Measurements from ENCODE around the gene NSUN2.

The NSUN2 gene

DNA sequence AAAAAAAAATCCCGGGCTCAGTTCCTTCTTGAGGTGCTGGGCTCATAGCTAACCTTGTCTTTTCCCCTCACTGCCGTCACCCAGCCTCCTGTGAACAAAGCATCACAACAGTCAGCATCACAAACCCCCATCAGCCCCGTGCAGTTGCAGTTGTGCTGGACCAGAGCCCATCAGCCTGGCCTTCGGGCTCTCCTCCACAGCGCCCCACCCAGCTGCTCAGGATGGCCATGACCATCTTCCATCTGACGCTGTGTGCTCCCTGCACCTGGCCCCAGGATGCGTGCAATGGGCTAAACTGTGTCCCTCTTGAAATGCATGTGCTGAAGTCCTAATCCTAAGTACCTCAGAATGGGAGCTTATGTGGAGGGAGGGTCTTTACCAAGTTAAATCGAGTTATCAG is 48.1 kb downstream of the NSUN2 start:
- H3K4me3 ChIP-seq (ENCODE audit: low read depth, low read length) = no peak overlapping the region
- DNase-seq (ENCODE audit: low read depth, low spot score) = no peak
- TF ChIP-seq, protein P1, sequence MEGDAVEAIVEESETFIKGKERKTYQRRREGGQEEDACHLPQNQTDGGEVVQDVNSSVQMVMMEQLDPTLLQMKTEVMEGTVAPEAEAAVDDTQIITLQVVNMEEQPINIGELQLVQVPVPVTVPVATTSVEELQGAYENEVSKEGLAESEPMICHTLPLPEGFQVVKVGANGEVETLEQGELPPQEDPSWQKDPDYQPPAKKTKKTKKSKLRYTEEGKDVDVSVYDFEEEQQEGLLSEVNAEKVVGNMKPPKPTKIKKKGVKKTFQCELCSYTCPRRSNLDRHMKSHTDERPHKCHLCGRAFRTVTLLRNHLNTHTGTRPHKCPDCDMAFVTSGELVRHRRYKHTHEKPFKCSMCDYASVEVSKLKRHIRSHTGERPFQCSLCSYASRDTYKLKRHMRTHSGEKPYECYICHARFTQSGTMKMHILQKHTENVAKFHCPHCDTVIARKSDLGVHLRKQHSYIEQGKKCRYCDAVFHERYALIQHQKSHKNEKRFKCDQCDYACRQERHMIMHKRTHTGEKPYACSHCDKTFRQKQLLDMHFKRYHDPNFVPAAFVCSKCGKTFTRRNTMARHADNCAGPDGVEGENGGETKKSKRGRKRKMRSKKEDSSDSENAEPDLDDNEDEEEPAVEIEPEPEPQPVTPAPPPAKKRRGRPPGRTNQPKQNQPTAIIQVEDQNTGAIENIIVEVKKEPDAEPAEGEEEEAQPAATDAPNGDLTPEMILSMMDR (IDR thresholded peaks at IDR 0.05; ENCODE audit: low read depth, low read length) = no peak
- in situ Hi-C loops (cut with HindIII; ENCODE audit: low sequenced_read_pairs) = no loop called here

DNA sequence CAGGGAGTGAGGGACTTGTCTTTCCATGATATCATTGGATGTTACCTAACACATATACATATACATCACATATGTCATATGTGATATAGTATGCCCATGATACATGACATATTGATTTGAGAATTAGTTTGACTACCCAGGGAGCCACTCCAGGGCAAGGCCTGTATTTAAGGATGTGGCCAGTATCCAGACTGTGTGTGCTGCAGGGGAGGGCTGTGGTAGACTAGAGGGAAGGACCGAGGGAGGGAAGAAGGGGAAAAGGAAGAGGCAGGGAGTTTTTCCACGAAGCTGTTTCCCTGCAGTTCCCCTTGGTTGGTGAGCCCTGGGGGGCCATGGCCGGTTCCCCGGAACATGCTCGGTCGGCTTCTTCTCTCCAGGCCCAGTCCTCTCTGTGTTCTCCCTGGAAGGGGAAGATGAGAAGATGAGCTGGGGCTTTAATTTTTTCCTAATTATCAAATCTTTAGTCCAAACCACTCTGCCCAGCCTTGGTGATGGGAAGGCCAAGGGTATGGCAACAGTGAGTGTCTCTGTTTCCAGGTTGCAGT is 48.7 kb downstream of the NSUN2 start:
- in situ Hi-C loops (cut with HindIII; ENCODE audit: low sequenced_read_pairs) = no loop called here
- no peak overlapping the region for H3K4me3 ChIP-seq (ENCODE audit: low read depth, low read length)
- DNase-seq (ENCODE audit: low read depth, low spot score) = no peak
- TF ChIP-seq, protein P1 (IDR thresholded peaks at IDR 0.05; ENCODE audit: low read depth, low read length) = no peak

DNA sequence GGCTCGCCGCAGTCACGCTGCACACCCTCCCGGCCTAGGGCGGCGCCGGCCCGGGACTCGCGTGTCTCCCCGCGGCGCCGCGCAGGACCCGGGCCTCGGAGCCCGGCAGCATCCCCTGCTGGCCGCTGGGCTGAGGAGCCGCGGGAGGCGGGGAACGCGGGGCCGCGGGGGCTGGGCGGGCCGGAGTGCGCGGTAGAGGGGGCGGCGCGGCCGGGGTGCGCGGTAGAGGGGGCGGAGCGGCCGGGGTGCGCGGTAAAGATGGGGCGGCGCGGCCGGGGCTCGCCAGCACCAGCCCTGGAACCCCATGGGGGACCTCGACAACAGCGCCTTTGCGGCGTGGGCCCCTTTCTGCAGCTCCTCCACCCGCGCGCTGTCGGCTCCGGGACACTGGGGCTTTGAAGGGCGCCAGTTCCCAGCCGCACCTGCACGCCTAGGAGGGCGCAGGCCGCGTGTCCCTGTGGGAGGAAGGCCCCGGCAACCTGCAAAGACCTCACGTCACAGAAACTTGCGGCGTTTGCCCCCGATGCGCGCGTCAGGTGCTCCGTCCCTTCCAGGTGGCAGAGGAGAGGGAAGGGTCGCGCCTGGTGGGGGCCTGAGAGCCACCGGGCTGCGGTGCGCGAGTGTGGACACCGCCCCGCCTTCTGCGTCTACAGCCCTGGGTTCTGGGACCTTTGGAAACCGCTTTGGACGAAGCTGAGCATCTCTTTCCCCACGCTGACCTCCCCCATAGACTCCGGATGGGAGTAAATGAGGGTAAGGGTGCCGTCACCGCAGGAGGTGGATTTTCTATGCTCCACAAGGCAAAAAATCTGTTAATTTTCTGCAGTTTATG is 49.6 kb downstream of the NSUN2 start:
- DNase-seq (ENCODE audit: low read depth, low spot score) = no peak
- in situ Hi-C loops (cut with HindIII; ENCODE audit: low sequenced_read_pairs) = no loop called here
- H3K4me3 ChIP-seq (ENCODE audit: low read depth, low read length) = peak overlapping the region; percentile 25

DNA sequence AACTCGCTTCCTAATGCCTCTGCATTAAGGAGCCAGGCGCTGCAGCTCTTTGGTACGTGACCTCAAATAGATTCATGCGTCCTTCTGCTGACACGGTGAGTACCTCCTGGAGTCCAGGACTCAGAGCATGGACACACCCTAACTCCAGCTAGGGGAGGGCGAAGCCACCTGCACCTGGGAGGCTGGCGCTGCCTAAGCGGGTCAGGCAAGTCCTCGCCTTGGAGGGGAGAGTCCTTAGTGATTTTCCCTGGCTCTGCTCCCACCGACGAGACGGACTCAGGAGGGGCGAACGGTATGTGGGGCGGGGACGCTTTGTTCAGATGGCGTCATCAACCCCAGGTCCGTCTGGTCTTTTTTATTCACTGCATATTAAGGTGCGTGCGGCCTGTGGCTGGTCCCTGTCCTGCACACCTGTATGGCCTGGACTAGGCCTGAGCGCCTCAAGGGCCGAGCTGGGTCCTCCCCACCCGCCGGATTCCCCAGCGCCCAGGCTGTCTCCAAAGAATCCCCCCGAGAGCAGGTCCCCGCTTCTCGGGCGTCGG is 50.3 kb downstream of the NSUN2 start:
- DNase-seq (ENCODE audit: low read depth, low spot score) = no peak
- in situ Hi-C loops (cut with HindIII; ENCODE audit: low sequenced_read_pairs) = no loop called here
- peak overlapping the region; percentile 12 for H3K4me3 ChIP-seq (ENCODE audit: low read depth, low read length)
- TF ChIP-seq, protein P1 (IDR thresholded peaks at IDR 0.05; ENCODE audit: low read depth, low read length) = no peak

More for the DNA sequence above, 49.6 kb downstream of the NSUN2 start:
- TF ChIP-seq, protein P1 (IDR thresholded peaks at IDR 0.05; ENCODE audit: low read depth, low read length) = peak; percentile 31

DNA sequence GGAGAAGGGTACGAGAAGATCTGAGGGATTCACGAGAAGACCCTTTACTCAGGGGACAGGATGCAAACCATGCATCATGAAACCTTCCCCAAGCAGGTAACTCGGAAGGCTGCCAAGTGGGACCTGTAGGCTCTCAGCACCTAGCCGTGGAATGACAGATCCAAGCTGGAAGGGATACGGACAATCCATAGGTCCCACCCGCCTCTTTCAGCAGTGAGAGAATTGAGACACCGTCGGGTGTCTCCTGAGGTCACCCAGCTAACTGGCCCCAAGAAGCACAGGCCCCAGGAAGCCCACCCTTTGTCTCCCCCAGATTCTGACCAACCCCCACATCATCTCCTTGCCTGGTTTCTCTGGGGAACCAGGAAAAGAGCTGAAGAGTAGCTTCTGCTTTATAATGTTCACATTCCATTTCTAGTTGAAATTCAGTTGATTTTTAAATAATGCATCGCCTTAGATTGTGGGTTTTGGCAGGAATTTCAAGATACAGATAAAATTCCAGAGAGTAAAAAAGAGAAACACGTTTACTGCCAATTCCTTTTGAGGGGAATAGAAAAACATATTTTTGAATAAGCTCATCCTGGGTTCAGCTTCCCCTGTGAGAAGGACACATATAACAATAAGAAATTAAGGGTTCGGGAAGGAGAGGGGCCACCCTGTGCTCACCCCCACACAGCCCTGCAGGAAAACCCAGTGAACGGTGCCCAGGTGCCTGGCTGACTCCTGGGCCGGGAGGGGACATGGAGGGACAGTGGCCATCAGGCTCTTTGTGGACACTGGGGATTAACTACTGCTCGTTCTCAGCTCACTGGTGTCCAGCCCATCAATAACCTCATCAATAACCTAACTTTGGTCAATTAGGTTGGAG is 51.1 kb downstream of the NSUN2 start:
- TF ChIP-seq, protein P1 (IDR thresholded peaks at IDR 0.05; ENCODE audit: low read depth, low read length) = no peak
- no peak for DNase-seq (ENCODE audit: low read depth, low spot score)
- in situ Hi-C loops (cut with HindIII; ENCODE audit: low sequenced_read_pairs) = no loop called here
- H3K4me3 ChIP-seq (ENCODE audit: low read depth, low read length) = no peak overlapping the region

DNA sequence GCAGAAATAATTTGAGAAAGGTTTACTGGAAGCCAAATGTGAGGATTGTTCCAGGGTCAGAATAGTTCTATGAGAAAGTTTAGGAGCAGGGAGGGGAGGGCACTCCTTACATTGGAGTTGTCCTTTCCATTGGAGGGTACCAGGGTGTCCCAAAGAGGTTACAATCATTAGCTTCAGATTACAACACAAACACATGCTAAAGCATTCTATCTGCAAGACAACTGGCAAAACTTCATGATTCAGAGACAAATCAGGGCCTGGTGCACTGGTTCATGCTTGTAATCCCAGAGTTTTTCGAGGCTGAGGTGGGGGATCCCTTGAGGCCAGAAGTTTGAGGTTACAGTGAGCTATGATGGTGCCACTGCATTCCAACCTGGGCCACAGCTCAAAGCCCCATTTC is 51.8 kb downstream of the NSUN2 start:
- no peak overlapping the region for H3K4me3 ChIP-seq (ENCODE audit: low read depth, low read length)
- in situ Hi-C loops (cut with HindIII; ENCODE audit: low sequenced_read_pairs) = no loop called here
- no peak for DNase-seq (ENCODE audit: low read depth, low spot score)
- TF ChIP-seq, protein P1 (IDR thresholded peaks at IDR 0.05; ENCODE audit: low read depth, low read length) = no peak
